GM12865 (cell line): ENCODE measurements around the gene MRPL44.

Experiments
- DNase-seq: peaks from one replicate; pipeline ENCODE4 v3.0.0; 2010; ENCODE audit warnings: low read depth
- H3K4me3 ChIP-seq: 2 replicates; pipeline ENCODE4 v1.5.1; 2011; ENCODE audit warnings: mild to moderate bottlenecking, low read depth, low read length, control low read depth
- CTCF ChIP-seq: IDR thresholded peaks from 2 replicates; pipeline ENCODE4 v1.5.1; 2011; ENCODE audit warnings: low read length, control low read depth, low read depth, inconsistent platforms; ENCODE audit not compliant: insufficient read depth; ENCODE audit errors: missing control alignments

The MRPL44 gene

GRCh38 chr2:223928113-223929006 is 28.9 kb upstream of the MRPL44 start:
- no peak for DNase-seq
- no peak for TF ChIP-seq CTCF
- no peak overlapping the region for H3K4me3 ChIP-seq

DNA sequence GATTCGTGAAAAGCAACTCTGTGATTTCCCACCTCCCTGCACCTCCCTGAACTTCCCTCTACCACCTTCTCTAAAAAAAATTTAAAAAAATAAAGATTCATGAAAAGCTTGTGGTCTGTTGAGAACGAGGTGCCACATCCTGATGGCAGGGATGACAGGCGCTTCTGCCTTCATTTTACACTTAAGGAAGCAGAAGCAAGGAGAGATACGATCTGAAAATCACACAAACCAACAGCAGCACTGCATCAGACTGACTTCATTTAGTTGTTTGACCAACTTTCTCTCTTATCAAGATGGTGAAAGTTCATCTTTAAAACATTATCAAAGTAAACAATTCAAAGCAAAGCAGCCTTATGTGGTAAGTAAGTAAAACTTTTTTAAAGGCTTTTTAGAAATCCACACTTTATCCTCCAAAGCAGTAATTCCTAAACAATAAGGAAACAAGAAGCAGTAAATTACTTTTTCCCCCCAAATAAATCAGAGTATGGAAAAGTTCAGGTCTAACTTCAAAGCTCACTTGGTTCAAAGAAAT is 27.6 kb upstream of the MRPL44 start:
- no peak for TF ChIP-seq CTCF
- H3K4me3 ChIP-seq, result no peak overlapping the region
- no peak for DNase-seq

DNA sequence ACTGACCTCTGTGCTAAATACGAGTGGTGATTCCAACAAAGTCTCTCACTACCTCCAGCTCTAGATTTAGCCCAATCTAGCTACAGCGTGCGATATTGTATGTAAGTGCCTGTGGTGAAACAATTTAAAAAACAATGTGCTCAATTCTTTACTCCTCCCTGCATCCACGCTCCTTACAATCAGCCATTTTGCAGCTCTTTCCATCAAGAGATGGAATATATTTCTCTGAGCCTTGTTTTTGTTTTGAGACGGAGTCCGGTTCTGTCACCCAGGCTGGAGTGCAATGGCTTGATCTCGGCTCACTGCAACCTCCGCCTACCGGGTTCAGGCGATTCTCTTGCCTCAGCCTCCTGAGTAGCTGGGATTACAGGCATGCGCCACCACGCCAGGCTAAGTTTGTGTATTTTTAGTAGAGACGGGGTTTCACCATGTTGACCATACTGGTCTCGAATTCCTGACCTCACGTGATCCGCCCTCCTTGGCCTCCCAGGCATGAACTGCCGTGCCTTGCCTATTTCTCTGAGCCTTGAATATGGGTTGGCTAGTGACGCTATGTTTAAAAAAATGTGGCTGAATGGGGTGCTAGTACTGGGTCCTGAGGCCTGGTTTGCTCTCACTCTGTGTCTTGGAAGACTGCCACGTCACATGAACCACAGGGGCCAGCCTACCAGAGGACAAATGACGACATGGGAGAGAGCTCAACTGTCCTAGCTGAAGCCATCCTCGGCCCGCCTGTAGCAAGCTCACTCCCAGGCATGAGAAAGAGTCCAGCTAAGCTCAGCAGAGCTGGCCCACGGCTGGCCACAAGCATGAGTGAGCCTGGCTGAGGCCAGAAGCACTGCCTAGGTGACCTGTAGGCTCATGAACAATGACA is 26.9 kb upstream of the MRPL44 start:
- no peak for DNase-seq
- no peak overlapping the region for H3K4me3 ChIP-seq
- no peak for TF ChIP-seq CTCF

DNA sequence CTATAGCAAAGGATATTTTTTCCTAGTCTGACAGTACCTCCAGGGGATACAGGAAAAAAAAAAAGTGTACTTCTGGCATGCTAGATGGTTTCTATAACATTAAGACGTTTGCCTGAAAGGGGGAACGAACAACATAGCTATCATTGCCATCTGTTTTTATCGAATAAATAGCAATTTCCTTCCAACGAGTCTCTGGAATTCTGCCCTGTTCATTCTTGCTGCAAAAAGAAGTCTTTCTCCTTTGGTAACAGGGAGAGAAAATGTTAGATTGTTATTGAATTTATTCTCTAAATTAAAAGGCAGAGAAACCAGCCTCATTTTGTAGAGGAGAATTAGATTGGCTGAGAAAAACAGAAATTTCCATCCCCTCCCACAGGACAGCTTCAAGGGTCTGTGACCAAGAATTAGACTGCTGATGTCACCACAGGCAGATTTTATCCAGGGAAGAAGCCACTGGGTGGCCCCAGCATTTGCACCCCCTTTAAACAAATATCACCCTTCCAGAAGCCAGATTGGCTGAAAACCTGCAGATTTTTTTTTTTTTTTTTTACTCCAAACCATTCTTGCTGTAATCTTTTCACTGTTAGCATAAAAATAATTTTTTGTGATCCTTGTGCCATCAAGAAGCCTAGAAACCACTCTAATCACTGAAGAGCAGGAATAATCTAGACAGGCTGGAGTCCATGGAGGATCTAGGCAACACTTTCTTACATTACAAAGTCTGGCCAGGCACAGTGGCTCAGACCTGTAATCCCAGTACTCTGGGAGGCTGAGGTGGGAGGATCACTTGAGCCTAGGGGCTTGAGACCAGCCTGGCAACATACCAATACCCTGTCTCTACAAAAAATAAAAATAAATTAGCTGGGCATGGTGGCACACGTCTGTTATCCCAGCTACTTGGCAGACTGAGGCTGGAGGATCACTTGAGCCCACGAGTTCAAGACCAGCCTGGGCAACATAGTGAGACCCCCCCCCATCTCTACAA is 24.2 kb upstream of the MRPL44 start:
- DNase-seq, result no peak
- no peak overlapping the region for H3K4me3 ChIP-seq
- TF ChIP-seq CTCF, result no peak

DNA sequence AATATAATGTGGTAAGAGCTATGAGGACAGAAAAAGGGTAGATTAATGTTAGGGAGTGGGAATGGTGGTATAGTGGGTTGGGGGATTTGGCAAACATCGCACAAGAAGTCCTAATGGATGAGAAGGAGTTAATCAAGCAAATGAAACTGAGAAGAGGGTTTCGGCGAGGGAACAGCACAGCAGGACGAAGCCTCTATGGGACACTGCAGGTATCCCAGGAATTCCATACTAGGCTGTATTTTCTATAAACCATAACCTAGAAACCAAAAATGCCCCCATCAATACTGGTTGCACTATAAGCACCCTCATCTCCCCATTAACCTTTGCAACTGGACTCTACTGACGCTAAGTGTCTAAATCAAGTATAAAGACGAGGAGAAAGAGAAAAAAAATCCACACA is 22.4 kb upstream of the MRPL44 start:
- no peak overlapping the region for H3K4me3 ChIP-seq
- no peak for TF ChIP-seq CTCF
- DNase-seq, result no peak
